Measurements from ENCODE around the gene DOHH.

The DOHH gene

GRCh38 chr19:3503036-3503572, 2.6 kb upstream of the DOHH start:
- DNase-seq (ENCODE audit: low read depth): no peak

DNA sequence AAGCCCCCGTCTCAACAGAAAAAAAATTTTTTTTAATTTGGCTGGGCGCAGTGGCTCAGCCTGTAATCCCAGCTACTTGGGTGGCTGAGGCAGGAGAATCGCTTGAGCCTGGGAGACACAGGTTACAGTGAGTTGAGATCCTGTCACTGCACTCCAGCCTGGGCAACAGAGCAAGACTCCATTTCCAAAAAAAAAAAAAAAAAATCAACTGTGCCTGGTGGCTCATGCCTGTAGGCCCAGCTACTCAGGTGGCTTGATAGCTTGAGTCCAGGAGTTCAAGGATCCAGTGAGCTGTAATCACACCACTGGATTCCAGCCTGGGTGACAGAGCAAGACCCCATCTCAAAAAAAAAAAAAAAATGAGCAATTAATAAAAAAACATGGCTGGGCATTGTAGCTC, 1.3 kb upstream of the DOHH start:
- no peak for DNase-seq (ENCODE audit: low read depth)

DNA sequence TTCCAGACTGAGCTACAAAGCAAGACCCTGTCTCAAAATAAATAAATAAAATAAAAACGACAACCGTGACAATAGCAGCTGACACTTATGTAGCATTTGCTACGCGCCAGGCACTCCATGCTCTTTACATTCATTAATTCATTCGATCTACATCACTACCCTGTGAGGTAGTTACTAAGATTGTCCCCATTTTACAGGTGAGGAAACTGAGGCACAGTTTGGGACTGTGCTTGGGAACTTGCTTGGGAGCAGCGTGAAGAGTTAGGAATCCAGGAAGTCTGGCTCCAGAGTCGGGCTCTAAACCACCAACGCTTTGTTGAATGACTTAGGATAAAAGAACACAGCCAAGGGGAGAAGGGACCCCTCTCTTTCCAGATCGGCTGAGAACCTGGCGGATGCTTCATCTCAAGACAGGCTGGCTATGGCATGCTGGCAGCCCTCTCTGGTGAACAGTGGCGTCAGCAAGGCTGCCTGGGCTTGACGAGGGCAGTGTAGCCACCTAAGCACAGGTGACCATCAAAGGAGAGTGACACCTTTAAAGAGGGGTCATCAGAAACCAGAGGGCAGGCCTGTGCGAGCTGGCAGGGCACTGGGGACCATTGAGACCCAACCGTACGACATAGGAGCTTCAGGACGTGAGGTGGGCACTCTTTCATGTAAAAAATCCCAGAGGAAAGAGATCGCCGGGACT, 591 bp downstream of the DOHH start:
- no peak for DNase-seq (ENCODE audit: low read depth)

- no peak for DNase-seq (ENCODE audit: low read depth)
Observed at GRCh38 chr19:3497757-3498520, 2.5 kb downstream of the DOHH start.

DNA sequence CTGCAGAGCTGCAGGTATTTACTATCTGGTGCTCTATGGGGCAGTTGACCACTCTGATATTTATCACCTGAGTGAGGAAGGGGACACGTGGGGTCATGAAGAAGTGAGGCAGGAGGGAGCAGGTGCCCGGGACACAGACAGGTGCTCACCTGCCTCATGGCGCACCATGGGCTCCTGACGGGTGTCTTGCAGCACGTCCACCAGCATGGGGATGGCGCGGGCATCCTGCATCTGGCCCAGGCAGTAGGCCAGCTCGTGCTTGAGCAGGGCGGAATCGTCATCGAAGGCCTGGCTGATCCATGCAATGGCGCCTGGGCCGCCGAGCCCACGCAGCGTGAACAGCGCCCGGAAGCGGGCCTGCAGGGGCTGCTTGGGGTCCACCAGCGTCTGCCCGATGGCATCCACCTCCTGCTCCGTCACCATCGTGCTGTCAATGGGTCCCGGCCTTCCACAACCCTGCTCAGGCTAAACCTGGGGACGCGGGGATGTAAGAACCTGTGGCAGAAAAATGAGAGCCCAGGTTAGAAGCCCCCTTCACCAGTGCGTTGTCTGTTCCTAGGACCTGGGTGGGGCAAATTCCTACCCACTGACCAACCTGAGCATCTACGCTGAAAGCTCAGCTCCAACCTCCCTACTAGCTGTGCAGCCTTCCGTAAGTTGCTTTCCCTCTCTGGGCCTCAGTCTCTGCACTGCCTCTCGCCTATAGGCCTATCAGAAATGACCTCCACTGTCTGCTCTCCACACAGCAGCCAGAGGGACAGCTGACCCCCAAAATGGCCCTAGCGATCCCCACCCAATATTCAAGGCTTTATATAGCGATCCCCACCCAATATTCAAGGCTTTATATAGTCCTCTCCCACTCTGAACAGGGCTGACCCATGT, 3.8 kb downstream of the DOHH start:
- no peak for DNase-seq (ENCODE audit: low read depth)

DNA sequence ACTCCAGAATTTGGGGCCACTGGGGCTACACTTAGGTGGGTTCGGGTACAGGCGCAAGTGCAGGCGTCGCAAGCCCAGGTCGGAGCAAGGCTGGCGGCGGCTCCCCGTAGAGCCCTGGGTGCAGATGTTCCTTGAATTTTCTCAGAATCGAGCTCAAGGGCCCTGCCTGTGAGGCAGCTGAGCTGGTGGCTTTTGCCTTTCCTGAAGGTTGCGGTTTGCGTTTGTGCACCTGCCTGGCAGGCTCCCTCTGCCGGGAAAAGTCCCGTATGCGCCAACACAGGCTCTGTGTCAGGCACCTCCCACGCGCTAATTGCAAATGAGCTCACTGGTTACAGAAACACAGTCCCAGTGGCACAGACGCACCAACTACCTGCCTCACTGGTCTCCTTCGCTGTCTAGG, 5.9 kb downstream of the DOHH start:
- DNase-seq (ENCODE audit: low read depth): no peak

- DNase-seq (ENCODE audit: low read depth): no peak
Observed at GRCh38 chr19:3494051-3494450, 6.4 kb downstream of the DOHH start.

GRCh38 chr19:3493651-3494050, 6.8 kb downstream of the DOHH start:
- DNase-seq (ENCODE audit: low read depth): no peak

- DNase-seq (ENCODE audit: low read depth): no peak
Observed at GRCh38 chr19:3492919-3493318, 7.6 kb downstream of the DOHH start.

DNA sequence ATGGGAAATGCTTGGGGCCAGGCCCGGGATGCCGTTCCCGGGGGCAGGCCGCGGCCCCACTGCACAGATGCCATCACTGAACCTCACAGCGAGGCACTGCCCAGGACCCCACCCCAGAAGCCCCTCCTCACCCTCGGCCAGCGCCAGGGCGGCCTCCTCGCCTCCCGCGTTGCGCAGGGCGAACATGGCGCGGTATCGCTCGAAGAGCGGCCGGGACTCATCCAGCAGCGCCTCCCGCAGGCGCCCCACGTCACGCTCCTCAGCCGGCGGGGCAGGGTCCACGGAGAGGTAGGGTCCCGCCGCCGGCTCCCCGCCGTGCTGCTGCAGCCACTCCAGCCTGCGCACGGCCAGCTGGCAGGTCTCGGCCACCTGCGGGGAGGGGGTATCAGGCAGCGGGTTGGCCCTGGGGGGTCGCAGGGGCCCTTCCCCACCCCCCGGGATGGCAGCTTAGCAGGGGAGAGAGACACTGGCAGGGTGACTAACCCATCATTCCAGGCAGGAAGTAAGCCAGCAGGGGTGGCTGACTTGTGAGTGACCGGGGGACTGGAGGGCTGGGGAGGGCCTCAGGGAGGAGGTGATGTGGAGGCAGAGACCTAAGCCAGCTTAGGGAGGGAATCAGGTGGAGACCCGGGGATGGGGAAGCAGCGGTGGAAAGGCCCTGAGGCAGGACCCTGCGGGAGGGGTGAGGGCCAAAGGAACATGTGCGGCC, 8.2 kb downstream of the DOHH start:
- no peak for DNase-seq (ENCODE audit: low read depth)

- no peak for DNase-seq (ENCODE audit: low read depth)
Observed at GRCh38 chr19:3491396-3492119, 8.9 kb downstream of the DOHH start.

DNA sequence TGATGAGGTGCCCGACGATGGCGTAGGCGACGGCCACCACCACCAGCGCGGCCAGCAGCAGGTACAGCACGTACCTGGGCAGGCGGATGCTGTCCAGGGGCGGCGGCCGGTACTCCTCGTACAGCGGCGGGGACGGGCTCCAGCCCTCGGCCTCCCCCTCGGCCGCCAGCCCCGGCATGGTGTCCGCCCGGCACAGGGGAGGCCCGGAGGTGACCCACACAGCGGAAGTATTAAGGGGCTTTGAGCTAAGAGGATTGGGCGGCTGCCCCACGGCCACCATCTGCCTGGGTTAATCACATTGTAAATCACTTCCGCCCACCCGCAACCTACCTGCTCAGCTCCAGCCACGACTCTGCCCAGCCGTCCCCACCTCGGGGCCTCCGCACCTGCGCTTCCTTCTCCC, 17.2 kb downstream of the DOHH start, which contains the start of gene SMIM44:
Gene SMIM44 (minus strand): TSS at position 216 of the 403 bp plus-strand sequence. CDS start 38 bp downstream, at position 178.
- no peak for DNase-seq (ENCODE audit: low read depth)

DNA sequence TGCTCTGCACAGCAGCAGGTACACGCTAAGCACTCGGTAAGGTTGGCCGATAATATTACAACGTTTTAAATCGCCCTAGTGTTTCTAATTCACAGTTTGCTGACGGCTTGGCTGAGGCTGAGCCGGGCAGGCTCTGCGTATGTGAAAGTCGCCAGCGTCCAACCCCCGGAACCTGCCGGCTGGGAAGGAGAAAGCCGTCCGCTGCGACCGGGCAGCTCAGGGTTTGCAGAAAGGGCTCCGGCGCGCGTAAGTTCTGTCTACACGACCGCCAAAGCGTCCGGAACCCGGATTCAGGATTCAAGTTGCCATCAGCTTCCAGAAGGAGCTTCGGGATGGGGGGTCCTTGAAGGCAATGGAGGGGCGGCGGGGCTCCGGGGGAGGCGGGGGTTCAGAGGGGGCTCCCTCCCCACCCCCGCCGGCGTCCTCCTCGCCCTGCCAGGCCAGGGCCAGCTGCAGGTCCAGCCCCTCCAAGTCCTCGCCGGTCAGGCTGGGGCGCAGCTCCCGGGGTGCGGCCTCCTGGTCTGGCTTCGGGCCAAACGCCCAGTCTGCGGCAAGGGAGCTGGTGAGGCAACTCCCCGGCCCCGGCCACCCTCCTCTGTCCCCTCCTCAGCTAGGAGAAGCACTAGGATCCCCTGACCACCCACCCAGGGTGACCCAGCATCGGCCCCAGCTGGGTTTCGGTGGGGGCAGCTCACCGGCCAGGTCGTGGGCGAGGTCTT, 17.8 kb downstream of the DOHH start:
- DNase-seq (ENCODE audit: low read depth): no peak

GRCh38 chr19:3481241-3482090, 19.0 kb downstream of the DOHH start:
- no peak for DNase-seq (ENCODE audit: low read depth)

DNA sequence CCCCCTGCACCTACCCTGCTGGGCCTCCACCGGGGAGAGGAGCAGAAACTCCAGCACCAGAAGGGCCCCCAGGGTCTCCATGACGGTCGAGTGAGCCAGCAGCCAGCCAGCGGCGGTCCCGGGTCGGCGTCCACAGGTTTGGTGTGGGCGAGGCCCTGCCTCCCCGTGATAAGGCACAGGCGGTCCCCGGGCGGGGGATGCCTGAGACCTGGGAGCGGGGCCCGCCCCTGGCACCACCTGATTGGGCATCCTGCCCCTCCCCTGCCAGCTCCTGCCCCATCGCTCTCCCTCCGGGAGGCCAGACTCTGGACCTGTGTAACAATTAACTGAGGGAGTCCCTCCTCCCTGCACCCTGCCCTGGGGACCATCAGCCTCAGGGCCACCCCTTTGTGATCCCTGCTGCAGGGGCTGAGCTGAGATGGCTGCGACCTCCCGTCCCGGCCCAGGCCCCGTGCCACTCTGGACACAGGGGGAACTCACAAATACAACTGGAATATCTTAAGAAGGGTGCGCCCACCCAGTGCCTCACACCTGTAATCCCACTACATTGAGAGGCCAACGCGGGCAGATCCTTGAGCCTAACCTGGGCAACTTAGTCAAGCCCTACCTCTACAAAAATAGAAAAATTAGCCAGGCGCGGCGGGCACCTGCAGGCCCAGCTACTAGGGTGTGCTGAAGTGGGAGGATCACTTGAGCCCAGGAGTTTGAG, 19.9 kb downstream of the DOHH start, which contains the start of gene SMIM24:
Gene SMIM24 (minus strand): TSS at position 143 of the 709 bp plus-strand sequence. CDS start 62 bp downstream, at position 81.
- DNase-seq (ENCODE audit: low read depth): no peak

DNA sequence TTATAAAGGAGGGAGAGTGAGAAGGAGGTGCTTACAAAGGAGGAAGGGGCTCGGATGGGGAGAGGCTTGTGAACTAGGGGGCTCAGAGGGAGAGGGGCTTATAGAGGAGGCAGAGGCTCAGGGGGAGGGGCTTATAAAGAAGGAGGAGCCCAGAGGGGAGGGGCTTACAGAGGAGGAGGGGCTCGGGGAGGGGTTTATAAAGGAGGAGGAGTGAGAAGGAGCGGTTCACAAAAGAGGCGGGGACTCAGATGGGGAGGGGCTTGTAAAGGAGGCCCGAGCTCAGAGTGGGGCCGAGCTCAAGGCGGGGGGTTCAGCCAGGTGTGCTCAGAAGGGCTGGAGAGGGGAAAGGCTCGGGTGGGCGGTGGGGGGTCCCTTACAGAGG, 20.6 kb downstream of the DOHH start:
- DNase-seq (ENCODE audit: low read depth): no peak

- DNase-seq (ENCODE audit: low read depth): no peak
Observed at GRCh38 chr19:3479177-3479833, 21.2 kb downstream of the DOHH start.
